Left ventricle myocardium inferior (tissue), 1 donor: ENCODE data around the gene TRIM32. TPM values are rescaled to one million over a fixed set of nuclear protein-coding genes. Genes with fewer than 3 reads are reported as not detected.

Experiments used
- DNase-seq: peaks from one replicate; pipeline ENCODE4 v3.0.0-alpha.2; 2020
- H3K27ac ChIP-seq: fragments of 200-600 bp; replicated peaks from 2 replicates; pipeline ENCODE4 v1.8.0; 2021
- H3K27me3 ChIP-seq: fragments of 200-600 bp; 2 replicates; pipeline ENCODE4 v1.8.0; 2021; ENCODE audit warnings: low read depth
- H3K36me3 ChIP-seq: fragments of 200-600 bp; 2 replicates; pipeline ENCODE4 v1.8.0; 2021
- H3K4me1 ChIP-seq: fragments of 200-600 bp; 2 replicates; pipeline ENCODE4 v1.8.0; 2021
- H3K4me3 ChIP-seq: fragments of 200-600 bp; 2 replicates; pipeline ENCODE4 v1.8.0; 2021; ENCODE audit warnings: mild to moderate bottlenecking, moderate library complexity
- H3K9me3 ChIP-seq: fragments of 200-600 bp; replicated peaks from 2 replicates; pipeline ENCODE4 v1.8.0; 2021
- intact Hi-C: fragments of 100-400 bp; cut with micrococcal nuclease; formaldehyde crosslinking; loops from one replicate; pipeline ENCODE4 v1.11.0; 2022
- total RNA-seq: library from RNA; stranded (reverse); fragmentation: NEBNext Ultra II Directional; extraction: Animal tissue kit (Norgen Biotek cat#: 25700); gene quantifications from one replicate; pipeline ENCODE4 v1.2.1, GENCODE V29; 2021
- TF ChIP-seq, protein P1 (sequence below): fragments of 200-600 bp; IDR thresholded peaks from 2 replicates; pipeline ENCODE4 v1.8.0; 2021; ENCODE audit warnings: antibody characterized with exemption, mild to moderate bottlenecking, borderline replicate concordance
- donor health status: DM: no; HTN: yes; CAD: no; lungs with severe emphysema.

TRIM32 gene
- total RNA-seq, 1 donor from 2014 or later, result 14.9 TPM

DNA sequence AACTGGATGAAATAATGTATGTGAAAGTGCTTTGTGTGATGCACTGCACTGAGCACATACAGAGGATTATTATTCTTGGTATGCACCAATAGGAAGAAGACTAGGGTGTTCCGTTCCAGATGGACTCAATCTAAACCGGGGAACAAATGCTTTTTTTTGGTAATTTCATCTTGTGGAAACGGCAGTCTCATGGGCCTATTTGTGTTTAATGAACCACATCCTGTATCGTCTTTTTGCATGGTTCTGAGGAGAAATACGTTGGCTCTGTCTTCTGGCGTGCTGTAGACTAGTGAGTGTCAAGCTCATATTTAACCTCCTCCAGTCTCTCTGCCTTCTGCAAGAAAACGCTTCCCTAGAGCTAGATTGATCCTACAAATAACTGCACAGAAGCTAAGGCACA is 30.0 kb downstream of the TRIM32 start:
- no peaks in the 10 kb centered on the region for H3K9me3 ChIP-seq
- H3K4me1 ChIP-seq, result no peaks in the 10 kb centered on the region
- DNase-seq, result no peak
- intact Hi-C loops, result no loop called here
- TF ChIP-seq, protein P1, sequence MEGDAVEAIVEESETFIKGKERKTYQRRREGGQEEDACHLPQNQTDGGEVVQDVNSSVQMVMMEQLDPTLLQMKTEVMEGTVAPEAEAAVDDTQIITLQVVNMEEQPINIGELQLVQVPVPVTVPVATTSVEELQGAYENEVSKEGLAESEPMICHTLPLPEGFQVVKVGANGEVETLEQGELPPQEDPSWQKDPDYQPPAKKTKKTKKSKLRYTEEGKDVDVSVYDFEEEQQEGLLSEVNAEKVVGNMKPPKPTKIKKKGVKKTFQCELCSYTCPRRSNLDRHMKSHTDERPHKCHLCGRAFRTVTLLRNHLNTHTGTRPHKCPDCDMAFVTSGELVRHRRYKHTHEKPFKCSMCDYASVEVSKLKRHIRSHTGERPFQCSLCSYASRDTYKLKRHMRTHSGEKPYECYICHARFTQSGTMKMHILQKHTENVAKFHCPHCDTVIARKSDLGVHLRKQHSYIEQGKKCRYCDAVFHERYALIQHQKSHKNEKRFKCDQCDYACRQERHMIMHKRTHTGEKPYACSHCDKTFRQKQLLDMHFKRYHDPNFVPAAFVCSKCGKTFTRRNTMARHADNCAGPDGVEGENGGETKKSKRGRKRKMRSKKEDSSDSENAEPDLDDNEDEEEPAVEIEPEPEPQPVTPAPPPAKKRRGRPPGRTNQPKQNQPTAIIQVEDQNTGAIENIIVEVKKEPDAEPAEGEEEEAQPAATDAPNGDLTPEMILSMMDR, result no peak
- no peaks in the 10 kb centered on the region for H3K27me3 ChIP-seq
- no peak overlapping the region for H3K4me3 ChIP-seq
- H3K27ac ChIP-seq, result no peak overlapping the region
- no peaks in the 10 kb centered on the region for H3K36me3 ChIP-seq

DNA sequence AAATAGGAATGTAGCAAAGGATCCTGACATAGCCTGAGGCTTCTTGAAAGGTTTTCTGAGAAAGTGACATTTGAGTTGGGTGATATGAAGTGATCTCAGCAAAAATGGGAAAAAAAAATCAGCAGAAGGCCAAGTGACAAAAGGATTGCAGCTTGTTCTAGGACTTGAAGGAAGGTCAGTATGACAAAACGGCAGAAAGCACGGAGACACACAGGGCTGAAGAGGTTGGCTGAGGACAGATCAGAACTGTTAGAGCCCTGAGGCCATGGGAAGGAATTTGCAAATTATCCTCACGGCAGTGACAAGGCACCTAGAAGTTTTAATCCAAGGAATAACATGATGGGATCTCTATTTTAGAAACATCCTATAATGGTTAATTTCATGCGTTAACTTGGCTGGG is 31.0 kb downstream of the TRIM32 start:
- TF ChIP-seq, protein P1, result no peak
- no peak overlapping the region for H3K27ac ChIP-seq
- intact Hi-C loops, result no loop called here

DNA sequence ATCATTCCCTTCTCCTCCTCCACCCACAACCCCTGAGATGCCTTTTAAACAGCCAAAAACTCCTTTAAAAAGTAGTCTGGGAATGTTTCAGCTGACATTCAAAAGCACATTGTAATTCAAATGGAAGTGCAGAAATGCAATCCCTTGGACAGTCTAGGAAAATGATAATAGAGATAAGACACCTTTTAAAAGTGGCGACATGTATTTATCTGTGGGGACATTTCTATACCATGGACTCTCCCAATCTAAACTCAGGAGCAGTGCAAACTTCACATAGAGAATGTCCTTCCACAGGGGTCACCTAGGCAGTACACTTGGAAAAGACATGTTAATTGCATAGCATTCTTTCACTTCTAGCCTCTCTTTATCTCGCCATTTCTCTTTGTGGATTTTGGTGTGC is 33.0 kb downstream of the TRIM32 start:
- H3K4me3 ChIP-seq, result no peak overlapping the region
- no peaks in the 10 kb centered on the region for H3K27me3 ChIP-seq
- no peaks in the 10 kb centered on the region for H3K4me1 ChIP-seq
- intact Hi-C loops, result no loop called here
- TF ChIP-seq, protein P1, result no peak
- H3K36me3 ChIP-seq, result no peaks in the 10 kb centered on the region
- H3K9me3 ChIP-seq, result no peaks in the 10 kb centered on the region
- no peak overlapping the region for H3K27ac ChIP-seq
- no peak for DNase-seq

More for the DNA sequence above, 31.0 kb downstream of the TRIM32 start:
- H3K4me3 ChIP-seq, result no peak overlapping the region
- no peaks in the 10 kb centered on the region for H3K27me3 ChIP-seq
- no peaks in the 10 kb centered on the region for H3K9me3 ChIP-seq
- no peaks in the 10 kb centered on the region for H3K4me1 ChIP-seq
- H3K36me3 ChIP-seq, result no peaks in the 10 kb centered on the region
- no peak for DNase-seq

DNA sequence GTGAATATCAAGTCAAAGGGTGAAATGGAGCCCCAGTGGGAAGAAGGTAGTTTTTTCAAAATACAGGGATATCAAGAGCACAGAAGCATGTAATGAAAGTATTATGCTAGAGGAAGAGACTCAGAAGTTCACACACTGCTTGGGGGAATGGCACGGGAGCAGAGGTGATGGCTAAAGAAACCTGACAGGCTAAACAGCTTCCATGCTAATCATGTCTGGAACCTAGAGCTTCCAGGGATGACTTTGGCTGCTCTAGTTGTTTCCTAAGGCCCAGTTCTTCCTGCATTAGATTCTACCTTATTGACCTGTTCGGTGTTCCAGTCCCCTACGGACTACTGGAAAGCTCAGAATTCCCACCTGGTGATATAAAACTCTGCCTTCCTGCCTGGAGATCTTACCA is 34.3 kb downstream of the TRIM32 start:
- Histone ChIP-seq H3K9me3 (no peaks in the 10 kb centered on the region), H3K27me3 (no peaks in the 10 kb centered on the region), H3K27ac (no peak overlapping the region), H3K4me1 (no peaks in the 10 kb centered on the region), H3K36me3 (no peaks in the 10 kb centered on the region), H3K4me3 (no peak overlapping the region)
- no peak for DNase-seq
- intact Hi-C loops, result no loop called here
- TF ChIP-seq, protein P1, result no peak

GRCh38 chr9:116721944-116722343 is 34.8 kb downstream of the TRIM32 start:
- no peak overlapping the region for H3K27ac ChIP-seq
- H3K9me3 ChIP-seq, result no peaks in the 10 kb centered on the region
- no peaks in the 10 kb centered on the region for H3K36me3 ChIP-seq
- H3K4me1 ChIP-seq, result no peaks in the 10 kb centered on the region
- intact Hi-C loops, result no loop called here
- no peak for DNase-seq
- no peaks in the 10 kb centered on the region for H3K27me3 ChIP-seq
- TF ChIP-seq, protein P1, result no peak
- H3K4me3 ChIP-seq, result no peak overlapping the region

- Histone ChIP-seq H3K9me3 (no peaks in the 10 kb centered on the region), H3K4me1 (no peaks in the 10 kb centered on the region), H3K36me3 (no peaks in the 10 kb centered on the region), H3K27ac (no peak overlapping the region), H3K4me3 (no peak overlapping the region), H3K27me3 (no peaks in the 10 kb centered on the region)
- intact Hi-C loops, result no loop called here
- TF ChIP-seq, protein P1, result no peak
- DNase-seq, result no peak
Measured at GRCh38 chr9:116724123-116724522, 37.0 kb downstream of the TRIM32 start.
